Measurements from ENCODE around the gene REST.
"Not testable (repeated sequence)": the region's sequence is repeated elsewhere in the genome, so short reads cannot be mapped to it uniquely, and the experiment has no call there.

REST gene

GRCh38 chr4:56907489-56908205 lies at the start of gene REST:
TSS of gene REST (plus strand) at chr4:56907900. CDS start at chr4:56910639, 2,739 bp downstream.
- DNase-seq = peak; percentile 77 to 84

DNA sequence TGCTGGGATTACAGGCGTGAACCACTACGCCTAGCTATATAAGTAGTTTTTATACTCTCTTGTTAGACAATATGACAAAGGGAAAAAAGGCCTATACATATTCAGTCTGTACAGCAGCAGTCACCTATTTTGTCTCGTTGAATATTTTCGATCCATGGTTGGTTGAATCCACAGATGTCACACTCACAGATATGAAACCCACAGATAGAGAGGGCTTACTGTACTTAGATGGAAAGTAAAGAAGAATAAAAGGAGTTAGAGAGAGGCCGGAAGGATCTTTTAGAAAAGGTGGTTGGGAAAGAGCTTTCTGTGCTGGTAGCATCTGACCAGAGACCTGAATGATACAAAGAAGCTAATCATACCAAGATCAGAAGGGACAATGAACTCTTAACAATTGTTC lies 47.9 kb upstream of the REST start:
- no peak for DNase-seq

DNA sequence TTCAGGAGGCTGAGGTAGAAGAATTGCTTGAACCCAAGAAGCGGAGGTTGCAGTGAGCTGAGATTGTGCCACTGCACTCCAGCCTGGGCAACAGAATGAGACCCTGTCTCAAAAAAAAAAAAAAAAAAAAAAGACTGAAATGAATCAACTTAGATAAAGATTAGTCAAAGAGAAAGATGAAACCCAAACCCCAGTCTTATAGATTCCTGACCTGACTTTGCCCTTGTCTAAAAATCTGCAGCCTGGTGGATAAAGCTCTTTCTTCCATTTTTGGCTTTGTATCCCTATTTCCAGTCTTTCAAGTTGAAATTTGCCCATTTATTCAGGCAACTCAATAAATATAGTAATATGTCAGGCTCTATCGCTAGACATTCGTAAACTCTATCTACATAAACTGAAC lies 46.9 kb upstream of the REST start:
- no peak for DNase-seq

DNA sequence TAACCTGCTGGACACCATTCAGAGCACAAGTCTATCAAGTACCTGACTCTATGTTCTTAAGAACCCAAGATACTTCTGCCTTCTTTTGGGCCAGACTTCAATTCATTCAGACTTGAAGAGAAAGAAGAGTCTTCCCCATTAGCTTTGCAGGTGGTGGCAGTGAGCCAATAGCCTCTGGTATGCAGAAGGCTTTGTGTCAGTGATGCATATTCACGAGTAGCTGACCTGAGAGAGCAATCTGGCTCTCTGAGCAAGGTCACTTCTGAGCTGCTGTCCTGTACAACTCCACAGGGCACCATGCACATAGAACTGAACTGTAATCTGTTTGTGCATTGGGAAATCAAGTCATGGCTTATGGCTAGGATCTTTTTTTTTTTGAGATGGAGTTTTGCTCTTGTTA lies 46.3 kb upstream of the REST start:
- DNase-seq = no peak

- no peak for DNase-seq
Measured at GRCh38 chr4:56863441-56864139, 44.1 kb upstream of the REST start.

DNA sequence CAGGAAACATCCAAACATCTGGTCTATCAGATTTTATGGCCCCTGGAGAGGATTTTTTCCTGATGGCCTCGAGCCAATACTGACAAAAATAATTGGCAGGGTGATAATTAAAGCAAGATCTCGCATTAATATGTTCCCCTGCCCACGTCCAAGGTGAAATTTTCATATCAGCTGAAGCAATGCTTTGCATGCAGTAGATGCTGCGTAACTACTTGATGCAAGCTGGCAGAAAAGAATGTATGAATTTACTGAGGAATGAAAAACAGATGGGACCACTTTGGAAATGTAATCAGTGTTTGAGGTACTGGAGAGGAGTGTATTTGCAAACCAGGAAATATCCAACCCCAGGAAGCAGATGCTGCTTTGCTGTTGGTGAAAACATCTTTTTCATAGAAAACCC lies 36.8 kb upstream of the REST start:
- no peak for DNase-seq

DNA sequence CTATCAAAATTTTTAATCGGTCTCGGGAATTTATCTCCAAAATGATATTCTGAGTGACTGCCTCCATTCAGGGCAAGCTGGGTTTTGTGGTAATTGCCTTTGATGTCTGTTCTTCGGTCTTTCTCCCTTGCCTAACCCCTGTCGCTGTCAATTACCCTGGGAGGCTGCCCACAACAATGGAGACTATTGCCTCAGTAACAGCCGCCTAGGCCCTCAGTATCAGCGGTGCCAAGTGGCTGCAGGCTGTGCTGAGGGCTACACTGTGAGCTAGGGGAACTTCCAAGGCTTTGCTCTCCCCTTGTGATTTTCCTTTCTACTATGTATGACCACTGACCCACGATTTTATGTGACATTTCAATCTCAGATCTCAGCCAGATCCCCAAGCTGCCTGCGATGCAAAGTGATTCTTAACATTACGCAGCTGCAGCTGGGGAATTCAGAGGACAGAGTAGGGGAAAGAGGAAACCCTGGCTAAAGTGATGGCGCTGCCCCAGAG lies 36.3 kb upstream of the REST start:
- no peak for DNase-seq

GRCh38 chr4:56874166-56874565 lies 33.5 kb upstream of the REST start:
- DNase-seq = no peak

- DNase-seq = no peak
Measured at GRCh38 chr4:56874923-56875322, 32.8 kb upstream of the REST start.

DNA sequence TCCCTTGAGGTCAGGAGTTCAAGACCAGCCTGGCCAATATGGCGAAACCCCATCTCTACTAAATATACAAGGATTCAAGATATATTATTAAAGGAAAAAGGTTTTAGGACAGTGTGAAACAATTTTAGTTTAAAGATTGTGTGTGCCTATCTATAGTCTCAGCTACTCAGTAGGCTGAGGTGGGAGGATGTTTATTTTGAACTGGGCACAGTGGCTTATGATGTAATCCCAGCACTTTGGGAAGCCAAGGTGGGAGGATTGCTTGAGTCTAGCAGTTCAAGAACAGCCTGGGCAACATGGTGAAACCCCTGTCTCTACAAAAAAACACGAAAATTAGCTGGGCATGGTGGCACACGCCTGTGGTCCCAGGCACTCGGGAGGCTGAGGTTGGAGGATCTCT lies 31.4 kb upstream of the REST start:
- DNase-seq = no peak

DNA sequence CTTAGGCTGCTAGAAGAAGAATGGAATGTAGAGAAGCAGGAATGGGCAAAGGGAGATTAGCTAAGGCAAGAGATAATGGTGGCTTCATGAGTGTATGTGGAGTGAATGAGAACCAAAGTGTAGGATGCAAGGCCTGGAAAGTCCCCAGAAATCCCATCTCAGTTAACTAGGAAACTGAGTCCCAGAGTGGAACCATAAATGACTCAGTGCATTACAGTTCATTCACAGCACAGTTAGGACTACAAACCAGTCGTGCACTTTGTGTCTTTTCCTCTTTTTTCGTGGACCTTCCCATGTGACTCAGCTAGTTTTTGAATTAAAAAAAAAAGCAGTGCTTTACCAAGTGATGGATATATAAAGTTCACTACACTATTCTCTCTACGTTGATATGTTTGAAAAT lies 27.7 kb upstream of the REST start:
- DNase-seq = no peak

GRCh38 chr4:56880572-56880971 lies 27.1 kb upstream of the REST start:
- no peak for DNase-seq

GRCh38 chr4:56884511-56884910 lies 23.2 kb upstream of the REST start:
- not testable (repeated sequence) for DNase-seq

DNA sequence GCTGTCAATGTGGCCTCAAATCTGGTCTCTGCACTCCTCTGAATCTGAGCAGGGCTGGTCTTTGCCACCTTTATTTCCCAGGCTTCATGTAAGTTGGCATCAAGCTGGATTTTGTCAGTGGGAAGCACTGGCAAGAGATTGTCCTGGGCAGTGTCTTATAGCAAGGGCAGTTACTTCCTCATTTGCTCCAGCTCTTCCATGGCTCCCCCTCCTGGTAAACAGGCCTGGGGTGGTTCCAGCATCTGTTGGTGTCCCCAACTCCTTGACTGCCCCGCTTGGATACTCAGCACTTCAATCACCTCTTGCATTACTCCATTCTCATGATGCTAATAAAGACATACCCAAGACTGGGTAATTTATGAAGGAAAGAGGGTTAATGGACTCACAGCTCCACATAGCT lies 15.0 kb upstream of the REST start:
- no peak for DNase-seq

- DNase-seq = not testable (repeated sequence)
Measured at GRCh38 chr4:56897842-56898241, 9.9 kb upstream of the REST start.

DNA sequence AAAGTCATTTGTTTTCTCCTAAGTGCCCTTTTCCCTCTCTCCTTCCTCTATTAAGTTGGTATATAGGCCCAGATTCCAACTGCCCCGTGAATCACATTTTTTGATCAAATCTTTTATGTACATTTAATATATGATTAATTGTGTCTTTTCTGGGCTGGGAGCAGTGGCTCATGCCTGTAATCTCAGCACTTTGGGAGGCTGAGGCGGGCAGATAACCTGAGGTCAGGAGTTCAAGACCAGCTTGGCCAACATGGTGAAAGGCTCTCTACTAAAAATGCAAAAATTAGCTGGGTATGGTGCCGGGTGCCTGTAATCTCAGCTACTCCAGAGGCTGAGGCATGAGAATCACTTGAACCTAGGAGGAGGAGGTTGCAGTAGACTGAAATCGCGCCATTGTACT lies 7.5 kb upstream of the REST start:
- DNase-seq = not testable (repeated sequence)

DNA sequence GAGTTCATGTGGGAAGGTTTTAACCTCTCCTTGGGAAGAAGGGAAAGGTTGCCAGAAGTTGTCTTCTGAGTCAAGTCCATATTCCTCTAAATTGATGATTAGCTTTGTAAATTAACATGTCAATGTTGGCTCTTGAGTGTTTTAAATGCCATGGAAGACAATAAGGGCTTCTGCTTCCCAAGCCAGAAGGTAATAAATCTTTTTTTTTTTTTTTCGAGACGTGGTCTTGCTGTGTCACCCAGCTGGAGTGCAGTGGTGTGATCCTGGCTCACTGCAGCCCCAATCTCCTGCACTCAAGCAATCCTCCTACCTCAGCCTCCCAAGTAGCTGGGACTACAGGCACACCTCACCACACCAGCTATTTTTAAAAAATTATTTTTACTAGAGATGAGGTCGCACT lies 5.0 kb upstream of the REST start:
- no peak for DNase-seq

GRCh38 chr4:56905796-56906195 lies 1.9 kb upstream of the REST start:
- DNase-seq = no peak

DNA sequence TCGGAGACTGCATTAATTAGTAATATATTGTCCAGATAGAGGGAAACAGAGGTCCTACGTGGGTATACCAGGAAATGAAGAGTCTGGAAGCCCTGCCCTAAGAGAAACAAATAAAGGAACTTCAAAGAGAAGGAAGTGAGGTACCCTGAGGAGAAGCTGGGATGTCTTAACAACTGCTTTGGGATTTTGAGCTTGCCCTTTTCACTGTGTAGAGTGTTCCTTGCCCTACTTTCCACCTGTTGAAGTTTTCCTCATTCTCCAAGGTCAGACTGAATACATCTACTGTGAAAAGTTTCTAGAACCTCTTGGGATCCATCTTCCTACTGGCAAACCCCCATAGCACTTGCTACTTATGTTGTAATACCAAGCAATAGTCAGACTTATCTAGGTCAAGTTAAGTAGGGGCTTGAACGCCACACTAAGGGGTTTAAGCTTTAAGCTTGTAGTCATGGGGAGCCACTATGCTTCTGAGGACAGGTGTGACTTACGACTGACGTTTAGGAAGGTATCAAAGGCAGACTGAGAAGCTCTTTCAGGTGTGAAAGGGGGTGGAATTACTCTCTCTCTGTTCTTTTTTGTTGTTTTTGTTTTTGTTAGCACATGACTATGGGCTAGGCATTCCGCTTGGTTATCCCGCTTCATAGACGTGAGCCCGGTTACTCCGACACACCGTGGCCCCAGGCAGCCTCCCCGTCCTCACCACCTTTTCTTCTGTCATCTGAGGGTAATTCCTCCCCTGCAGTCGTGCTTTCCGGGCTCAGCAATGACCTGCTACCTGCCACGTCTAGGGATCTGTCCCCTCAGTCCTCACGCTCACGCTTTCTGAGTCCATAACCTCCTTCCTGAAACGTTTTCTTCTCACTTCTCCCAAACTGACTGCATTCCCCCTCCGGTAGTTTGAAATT lies 959 bp upstream of the REST start:
- DNase-seq = peak in 1 of 2 donors; percentile 8

GRCh38 chr4:56908206-56909085 lies 746 bp downstream of the REST start:
- peak; percentile 67 to 75 for DNase-seq

DNA sequence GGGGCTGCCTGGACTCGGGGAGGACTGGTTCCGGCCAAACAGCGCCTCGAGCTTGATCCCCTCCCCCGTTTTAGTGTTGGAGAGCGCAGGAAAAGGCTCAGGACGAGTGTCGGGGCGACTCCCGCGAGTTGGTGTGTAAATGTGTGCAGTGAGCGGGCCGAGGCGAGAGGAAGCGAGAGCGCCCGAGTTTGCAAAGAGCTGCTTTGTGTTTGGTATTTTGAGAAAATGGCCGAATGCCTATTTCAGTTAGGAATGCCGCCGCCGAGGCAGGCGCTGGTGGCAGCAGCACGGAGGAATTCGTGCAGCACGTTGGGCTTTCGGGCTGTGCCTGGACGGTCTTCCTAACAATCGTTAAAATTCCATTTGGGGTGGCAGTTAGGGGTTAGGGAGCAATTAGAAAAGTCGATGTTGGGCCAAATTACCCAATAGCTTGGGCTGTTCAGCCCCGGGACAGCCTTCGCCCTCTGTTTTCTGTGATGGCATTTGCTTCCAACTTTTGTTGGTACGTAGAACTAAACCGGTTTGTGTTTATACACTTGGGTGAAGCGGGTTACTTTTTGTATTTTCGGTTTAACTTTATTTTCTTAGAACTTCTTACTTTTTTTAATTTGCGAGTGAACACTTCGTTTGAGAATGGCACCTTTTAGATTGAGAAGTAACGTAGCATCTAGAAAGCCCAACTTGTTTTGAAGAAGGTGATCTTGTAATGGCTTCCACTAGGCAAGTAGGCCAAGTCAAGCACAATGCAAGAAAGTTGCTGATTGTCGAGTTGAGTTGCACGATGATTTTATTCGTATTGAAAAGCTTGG lies 1.6 kb downstream of the REST start:
- peak; percentile 4 to 54 for DNase-seq

Data from activated CD4-positive, alpha-beta T cell treated with anti-CD3 and anti-CD28 coated beads for 4 hours (primary cell).